SU-DHL-6 (cell line): Measurements from ENCODE around the gene DCBLD2.
"Not testable (repeated sequence)": the region's sequence is repeated elsewhere in the genome, so short reads cannot be mapped to it uniquely, and the experiment has no call there.

Source experiments
- H2AFZ ChIP-seq: fragments of 200-600 bp; sonication (generic); 2 replicates; pipeline ENCODE4 v1.6.1; 2014; ENCODE audit warnings: low read depth, mild to moderate bottlenecking, moderate library complexity, mixed read lengths, antibody characterized with exemption, low read length; ENCODE audit not compliant: severe bottlenecking
- H3F3A ChIP-seq: fragments of 200-600 bp; shearing (Covaris generic); 2 replicates; pipeline ENCODE4 v1.6.0; 2016; ENCODE audit warnings: antibody characterized with exemption, mild to moderate bottlenecking; ENCODE audit not compliant: insufficient read depth
- H3K27ac ChIP-seq: fragments of 200-600 bp; sonication (generic); 2 replicates; pipeline ENCODE4 v1.5.1; 2016; ENCODE audit warnings: low read depth, mild to moderate bottlenecking, low read length, moderate library complexity, mixed read lengths
- H3K27me3 ChIP-seq: fragments of 200-600 bp; sonication (generic), shearing (Covaris generic); 2 replicates; pipeline ENCODE4 v1.6.0; 2014; ENCODE audit warnings: mild to moderate bottlenecking, low read length
- H3K36me3 ChIP-seq: fragments of 200-600 bp; sonication (generic); 2 replicates; pipeline ENCODE4 v1.6.1; 2014; ENCODE audit warnings: mild to moderate bottlenecking, low read length, mixed read lengths
- H3K4me2 ChIP-seq: fragments of 300-600, 200-600 bp; shearing (Covaris generic), sonication (generic); 2 replicates; pipeline ENCODE4 v1.6.0; 2014; ENCODE audit warnings: low read length, low read depth, mild to moderate bottlenecking; ENCODE audit not compliant: poor library complexity, severe bottlenecking
- H3K4me3 ChIP-seq: fragments of 200-600 bp; sonication (generic); 2 replicates; pipeline ENCODE4 v1.5.1; 2014; ENCODE audit warnings: antibody characterized with exemption, low read length, mild to moderate bottlenecking, mixed read lengths; ENCODE audit not compliant: insufficient read depth, poor library complexity, severe bottlenecking
- H3K79me2 ChIP-seq: fragments of 200-600 bp; sonication (generic); 2 replicates; pipeline ENCODE4 v1.6.1; 2014; ENCODE audit warnings: mild to moderate bottlenecking, low read length, moderate library complexity; ENCODE audit not compliant: insufficient read depth
- H3K9ac ChIP-seq: fragments of 200-600 bp; sonication (generic); 2 replicates; pipeline ENCODE4 v1.7.0; 2014; ENCODE audit warnings: mild to moderate bottlenecking, low read length
- H3K9me2 ChIP-seq: fragments of 200-600 bp; sonication (generic); replicated peaks from 2 replicates; pipeline ENCODE4 v1.6.1; 2014; ENCODE audit warnings: low read length; ENCODE audit not compliant: insufficient read depth
- H3K9me3 ChIP-seq: fragments of 200-600 bp; sonication (generic); 2 replicates; pipeline ENCODE4 v1.6.1; 2014; ENCODE audit warnings: low read length, mixed read lengths; ENCODE audit not compliant: insufficient read depth
- H4K20me1 ChIP-seq: fragments of 200-600 bp; sonication (generic); 2 replicates; pipeline ENCODE4 v1.6.1; 2014; ENCODE audit warnings: low read depth, mild to moderate bottlenecking, antibody characterized with exemption, low read length, moderate library complexity, mixed read lengths
- CTCF ChIP-seq: fragments of 200-600 bp; sonication (generic); IDR thresholded peaks from one replicate; pipeline ENCODE4 v1.5.1; 2017; ENCODE audit warnings: antibody characterized with exemption, mild to moderate bottlenecking, low read length, moderate library complexity; ENCODE audit not compliant: insufficient read depth, poor library complexity, severe bottlenecking
- EZH2phosphoT487 ChIP-seq: fragments of 200-600 bp; sonication (generic), shearing (Covaris generic); conservative IDR thresholded peaks from 2 replicates; pipeline ENCODE4 v1.6.1; 2018; ENCODE audit warnings: mild to moderate bottlenecking, antibody characterized with exemption, low read length, moderate library complexity, mixed read lengths

DCBLD2 gene

GRCh38 chr3:98869391-98869790, 32.1 kb downstream of the DCBLD2 start:
- Histone ChIP-seq H2AFZ (no peak overlapping the region), H3K9me2 (no peaks in the 10 kb centered on the region), H3K79me2 (no peaks in the 10 kb centered on the region), H3K4me2 (no peak overlapping the region), H3K27me3 (no peaks in the 10 kb centered on the region), H3K27ac (no peak overlapping the region), H3K36me3 (no peaks in the 10 kb centered on the region), H3K9ac (no peak overlapping the region), H3K9me3 (no peaks in the 10 kb centered on the region), H3F3A (no peaks in the 10 kb centered on the region), H3K4me3 (no peak overlapping the region), H4K20me1 (no peaks in the 10 kb centered on the region)
- TF ChIP-seq EZH2phosphoT487 (no peak), CTCF (no peak)

GRCh38 chr3:98857971-98858370, 43.5 kb downstream of the DCBLD2 start:
- H3K36me3 ChIP-seq, H3K9me3 ChIP-seq, H3K9me2 ChIP-seq, H2AFZ ChIP-seq, H3K4me2 ChIP-seq, H3F3A ChIP-seq, H3K4me3 ChIP-seq, H3K27ac ChIP-seq, H3K27me3 ChIP-seq, H3K79me2 ChIP-seq, H3K9ac ChIP-seq, H4K20me1 ChIP-seq: not testable (repeated sequence)

GRCh38 chr3:98857258-98857657, 44.2 kb downstream of the DCBLD2 start:
- not testable (repeated sequence) for H3K27me3 ChIP-seq, H3K36me3 ChIP-seq, H4K20me1 ChIP-seq, H3K9me3 ChIP-seq, H3K9me2 ChIP-seq, H3K79me2 ChIP-seq, H3F3A ChIP-seq, H3K27ac ChIP-seq, H2AFZ ChIP-seq, H3K9ac ChIP-seq, H3K4me2 ChIP-seq, H3K4me3 ChIP-seq

GRCh38 chr3:98856724-98857123, 44.8 kb downstream of the DCBLD2 start:
- TF ChIP-seq CTCF = no peak
- TF ChIP-seq EZH2phosphoT487 = no peak
- no peaks in the 10 kb centered on the region for H3K9me2 ChIP-seq
- H3K79me2 ChIP-seq = no peaks in the 10 kb centered on the region
- no peaks in the 10 kb centered on the region for H3K27me3 ChIP-seq
- H3K9me3 ChIP-seq = no peaks in the 10 kb centered on the region
- H3K27ac ChIP-seq = no peak overlapping the region
- no peak overlapping the region for H3K4me3 ChIP-seq
- H2AFZ ChIP-seq = no peak overlapping the region
- H3K4me2 ChIP-seq = no peak overlapping the region
- no peaks in the 10 kb centered on the region for H3K36me3 ChIP-seq
- H4K20me1 ChIP-seq = no peaks in the 10 kb centered on the region
- no peaks in the 10 kb centered on the region for H3F3A ChIP-seq
- no peak overlapping the region for H3K9ac ChIP-seq
